ENCODE data around the gene WSB1.

The WSB1 gene

DNA sequence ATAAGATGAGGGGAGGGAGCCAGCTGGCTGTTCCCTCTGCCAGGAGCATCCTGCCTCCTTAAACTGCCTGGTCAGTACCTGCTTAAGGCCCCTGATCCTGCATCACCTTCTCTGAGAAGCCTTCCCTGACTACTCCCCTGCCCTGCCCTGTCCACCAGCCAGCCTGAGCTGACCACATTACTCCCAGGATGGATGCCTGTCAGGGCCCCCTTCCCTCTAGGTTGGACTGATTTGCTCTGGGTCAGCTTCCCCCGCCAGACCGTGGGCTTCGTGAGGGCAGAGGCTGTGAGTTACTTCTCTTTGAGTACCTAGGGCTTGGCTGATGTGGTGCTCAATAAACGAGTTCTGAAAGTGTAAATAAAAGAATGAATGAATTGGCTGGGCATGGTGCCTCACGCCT, 63.3 kb downstream of the WSB1 start:
- no peak for DNase-seq (ENCODE audit: low read depth in 2 of 2)

DNA sequence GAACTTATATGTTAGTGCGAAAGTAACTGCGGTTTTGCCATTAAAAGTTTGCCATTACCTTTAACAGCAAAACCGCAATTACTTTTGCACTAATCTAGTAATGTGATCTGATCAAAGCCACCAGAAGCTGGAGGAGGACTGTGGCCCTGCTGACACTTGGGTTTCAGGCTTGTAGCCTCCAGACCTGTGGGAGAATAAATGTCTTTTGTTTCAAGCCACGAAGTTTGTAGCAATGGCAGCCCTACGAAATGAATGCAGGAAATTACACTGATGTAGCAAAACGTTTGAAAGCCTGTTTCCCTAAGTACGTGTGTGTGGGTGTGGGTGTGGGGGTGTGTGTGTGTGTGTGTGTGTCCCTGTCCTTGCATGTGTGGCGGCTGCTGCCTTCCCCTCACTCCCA, 66.6 kb downstream of the WSB1 start:
- no peak for DNase-seq (ENCODE audit: low read depth in 2 of 2)

DNA sequence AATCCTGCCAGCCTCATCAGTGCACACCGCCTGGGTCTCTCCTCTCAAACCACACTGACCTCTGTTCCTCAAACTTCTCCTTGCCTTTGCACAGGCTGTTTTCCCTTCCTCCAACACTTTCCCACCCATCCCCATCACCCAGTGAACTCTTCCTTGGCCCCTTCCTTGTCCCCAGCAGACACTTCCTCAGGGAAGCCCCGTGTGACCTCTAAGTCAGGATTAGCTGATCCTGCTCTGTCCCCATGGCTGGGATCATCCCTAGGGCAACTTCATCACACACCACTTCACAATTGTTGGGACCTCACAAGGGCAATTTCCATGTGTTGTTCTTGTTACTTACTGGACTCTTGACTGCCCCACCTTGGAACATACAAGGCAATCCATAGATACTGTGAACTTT, 67.8 kb downstream of the WSB1 start:
- no peak for DNase-seq (ENCODE audit: low read depth in 2 of 2)

DNA sequence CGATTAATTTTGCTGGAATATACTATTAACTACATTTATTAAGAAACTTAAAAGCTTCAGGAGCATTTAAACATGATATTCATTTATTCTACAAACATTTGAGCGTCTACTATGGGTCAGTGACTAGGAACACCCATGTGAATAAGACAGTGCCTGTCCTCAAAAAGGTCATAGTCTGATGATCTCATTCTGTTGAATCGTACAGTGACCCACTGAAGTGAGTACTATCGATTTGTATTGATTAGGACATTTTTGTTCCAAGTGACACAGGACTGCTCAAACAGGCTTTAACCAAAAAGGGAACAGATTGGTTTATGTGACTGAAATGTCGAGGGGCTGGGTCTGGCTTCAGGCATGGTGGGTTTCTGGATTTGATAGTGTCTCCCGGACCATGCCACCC, 68.6 kb downstream of the WSB1 start:
- DNase-seq (ENCODE audit: low read depth in 2 of 2), result no peak

DNA sequence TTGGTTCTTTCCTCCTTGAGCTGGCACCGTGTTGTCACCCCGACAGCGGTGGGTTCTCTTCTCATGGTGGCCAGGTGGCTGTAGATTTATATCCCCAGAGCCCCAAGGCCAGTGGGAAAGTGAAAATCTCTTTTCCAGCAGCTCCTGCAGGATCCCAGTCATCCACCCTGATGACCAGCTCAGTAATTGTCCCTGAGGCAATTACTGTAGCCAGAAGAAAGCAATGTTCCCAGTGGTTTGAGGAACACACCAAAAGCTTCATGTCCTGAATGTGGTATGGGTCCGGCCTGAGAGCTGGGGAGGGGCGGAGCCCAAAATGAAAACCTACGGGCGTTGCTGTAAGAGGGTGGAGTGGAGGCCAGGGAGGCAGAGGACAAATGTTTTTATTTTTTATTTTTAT, 69.0 kb downstream of the WSB1 start:
- no peak for DNase-seq (ENCODE audit: low read depth in 2 of 2)

DNA sequence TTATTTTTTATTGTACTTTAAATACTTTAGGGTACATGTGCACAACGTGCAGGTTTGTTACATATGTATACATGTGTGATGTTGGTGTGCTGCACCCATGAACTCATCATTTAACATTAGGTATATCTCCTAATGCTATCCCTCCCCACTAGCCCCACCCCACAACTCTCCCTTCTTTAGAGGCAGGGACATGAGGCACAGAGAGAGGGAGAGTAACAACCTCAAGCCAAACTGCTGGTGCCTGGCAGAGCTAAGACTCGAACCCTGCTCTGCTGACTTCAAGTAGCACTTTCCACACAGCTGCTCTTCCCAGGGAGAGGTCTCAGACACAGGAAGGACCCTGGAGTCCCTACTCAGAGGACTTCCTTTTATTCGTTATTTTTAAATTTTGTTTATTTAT, 69.4 kb downstream of the WSB1 start:
- DNase-seq (ENCODE audit: low read depth in 2 of 2), result no peak
